ENCODE results near the gene BDKRB2.

Gene BDKRB2

DNA sequence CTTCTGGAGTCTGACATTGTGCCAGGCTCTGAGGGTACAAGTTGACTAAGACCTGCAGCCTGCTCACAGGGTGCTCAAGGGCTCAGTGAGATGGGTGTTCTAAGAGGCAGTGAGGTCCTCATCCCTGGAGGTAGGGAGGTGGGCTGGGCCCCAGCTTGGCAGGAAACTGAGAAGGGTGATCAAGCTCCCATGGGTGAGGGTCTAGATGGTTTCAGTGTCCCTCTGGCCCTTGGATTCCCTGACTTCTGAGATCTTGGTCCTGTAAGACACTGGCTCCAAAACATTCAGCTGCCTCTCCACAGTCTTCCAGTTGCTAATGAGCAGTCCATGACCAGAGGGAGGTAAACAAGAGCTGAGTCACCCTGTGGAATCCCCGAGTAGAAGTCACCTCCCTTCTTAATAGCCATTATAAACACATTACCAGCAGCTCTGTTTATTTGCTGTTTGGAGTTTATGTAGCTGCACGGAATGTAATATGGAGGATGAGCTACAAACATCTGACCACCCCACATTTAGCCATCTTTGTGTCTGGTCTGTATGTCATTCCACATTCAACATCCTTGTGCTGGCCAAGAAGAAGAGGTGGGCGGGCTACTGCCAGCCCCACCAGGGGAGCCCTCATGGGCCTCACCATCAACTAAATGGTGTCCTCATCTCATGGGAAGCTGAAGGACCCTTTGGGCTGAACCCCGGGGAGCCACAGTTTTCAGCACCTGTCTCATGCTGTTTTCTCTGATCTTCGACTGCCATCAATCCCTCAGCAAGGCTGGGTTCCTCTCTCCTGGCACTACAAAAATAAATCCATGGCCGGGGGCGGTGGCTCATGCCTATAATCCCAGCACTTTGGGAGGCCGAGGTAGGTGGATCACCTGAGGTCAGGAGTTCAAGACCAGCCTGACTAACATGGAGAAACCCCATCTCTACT, 37.2 kb upstream of the BDKRB2 start:
- DNase-seq (ENCODE audit: extremely low read depth, low read depth), result peak; percentile 78

DNA sequence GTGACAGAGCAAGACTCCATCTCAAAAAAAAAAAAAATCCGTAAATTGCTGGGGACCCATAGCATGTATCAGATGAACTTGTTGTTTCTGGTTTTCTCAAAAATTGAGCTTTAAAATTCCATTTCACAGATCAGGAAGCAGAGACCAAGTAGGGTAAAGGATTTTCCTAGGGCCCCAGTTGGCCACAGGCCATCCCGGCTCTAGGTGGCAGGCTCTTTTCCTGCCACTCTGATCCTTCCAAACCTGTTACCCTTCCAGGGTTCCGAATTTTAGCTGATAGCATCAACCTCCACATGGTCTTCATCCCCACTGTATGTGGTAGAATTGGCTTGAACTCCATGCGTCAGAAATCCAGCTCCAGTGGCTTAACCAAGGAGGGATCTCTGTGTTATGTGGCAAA, 36.1 kb upstream of the BDKRB2 start:
- no peak for DNase-seq (ENCODE audit: extremely low read depth, low read depth)
- TF ChIP-seq, protein P1, sequence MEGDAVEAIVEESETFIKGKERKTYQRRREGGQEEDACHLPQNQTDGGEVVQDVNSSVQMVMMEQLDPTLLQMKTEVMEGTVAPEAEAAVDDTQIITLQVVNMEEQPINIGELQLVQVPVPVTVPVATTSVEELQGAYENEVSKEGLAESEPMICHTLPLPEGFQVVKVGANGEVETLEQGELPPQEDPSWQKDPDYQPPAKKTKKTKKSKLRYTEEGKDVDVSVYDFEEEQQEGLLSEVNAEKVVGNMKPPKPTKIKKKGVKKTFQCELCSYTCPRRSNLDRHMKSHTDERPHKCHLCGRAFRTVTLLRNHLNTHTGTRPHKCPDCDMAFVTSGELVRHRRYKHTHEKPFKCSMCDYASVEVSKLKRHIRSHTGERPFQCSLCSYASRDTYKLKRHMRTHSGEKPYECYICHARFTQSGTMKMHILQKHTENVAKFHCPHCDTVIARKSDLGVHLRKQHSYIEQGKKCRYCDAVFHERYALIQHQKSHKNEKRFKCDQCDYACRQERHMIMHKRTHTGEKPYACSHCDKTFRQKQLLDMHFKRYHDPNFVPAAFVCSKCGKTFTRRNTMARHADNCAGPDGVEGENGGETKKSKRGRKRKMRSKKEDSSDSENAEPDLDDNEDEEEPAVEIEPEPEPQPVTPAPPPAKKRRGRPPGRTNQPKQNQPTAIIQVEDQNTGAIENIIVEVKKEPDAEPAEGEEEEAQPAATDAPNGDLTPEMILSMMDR (IDR thresholded peaks at IDR 0.05; ENCODE audit: low read depth, low read length), result no peak

More for the DNA sequence above, 37.2 kb upstream of the BDKRB2 start:
- TF ChIP-seq, protein P1 (IDR thresholded peaks at IDR 0.05; ENCODE audit: low read depth, low read length), result no peak

DNA sequence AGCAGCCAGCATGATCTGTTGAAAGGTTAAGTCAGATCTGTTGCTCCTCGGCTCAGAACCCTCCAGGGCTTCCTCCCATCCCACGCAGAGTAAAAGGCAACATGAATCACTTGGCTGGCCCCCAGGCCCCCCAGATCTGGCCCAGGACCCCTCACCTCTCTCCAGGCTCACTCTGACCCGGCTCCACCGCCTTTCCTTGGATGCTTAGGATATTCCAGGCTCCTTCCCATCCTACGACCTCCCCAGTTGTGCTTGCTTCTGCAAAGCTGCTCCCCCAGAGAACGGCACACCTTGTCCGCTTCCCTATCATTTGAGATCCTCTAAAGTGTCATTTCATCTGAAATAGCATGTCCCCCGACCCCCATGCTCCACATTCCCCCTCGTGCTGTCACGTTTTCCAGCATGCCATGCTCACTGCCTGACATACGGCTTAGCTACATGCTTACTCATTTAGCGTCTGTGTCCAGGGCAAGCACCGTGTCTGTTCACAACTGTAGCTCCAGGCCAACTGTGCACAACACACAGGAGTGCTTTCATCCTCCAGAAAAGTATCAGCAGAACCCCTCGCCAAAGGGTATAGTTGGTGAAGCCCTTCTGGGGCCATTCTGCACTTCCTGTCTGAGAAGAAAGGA, 33.6 kb upstream of the BDKRB2 start:
- TF ChIP-seq, protein P1 (IDR thresholded peaks at IDR 0.05; ENCODE audit: low read depth, low read length), result no peak
- DNase-seq (ENCODE audit: extremely low read depth, low read depth), result no peak

DNA sequence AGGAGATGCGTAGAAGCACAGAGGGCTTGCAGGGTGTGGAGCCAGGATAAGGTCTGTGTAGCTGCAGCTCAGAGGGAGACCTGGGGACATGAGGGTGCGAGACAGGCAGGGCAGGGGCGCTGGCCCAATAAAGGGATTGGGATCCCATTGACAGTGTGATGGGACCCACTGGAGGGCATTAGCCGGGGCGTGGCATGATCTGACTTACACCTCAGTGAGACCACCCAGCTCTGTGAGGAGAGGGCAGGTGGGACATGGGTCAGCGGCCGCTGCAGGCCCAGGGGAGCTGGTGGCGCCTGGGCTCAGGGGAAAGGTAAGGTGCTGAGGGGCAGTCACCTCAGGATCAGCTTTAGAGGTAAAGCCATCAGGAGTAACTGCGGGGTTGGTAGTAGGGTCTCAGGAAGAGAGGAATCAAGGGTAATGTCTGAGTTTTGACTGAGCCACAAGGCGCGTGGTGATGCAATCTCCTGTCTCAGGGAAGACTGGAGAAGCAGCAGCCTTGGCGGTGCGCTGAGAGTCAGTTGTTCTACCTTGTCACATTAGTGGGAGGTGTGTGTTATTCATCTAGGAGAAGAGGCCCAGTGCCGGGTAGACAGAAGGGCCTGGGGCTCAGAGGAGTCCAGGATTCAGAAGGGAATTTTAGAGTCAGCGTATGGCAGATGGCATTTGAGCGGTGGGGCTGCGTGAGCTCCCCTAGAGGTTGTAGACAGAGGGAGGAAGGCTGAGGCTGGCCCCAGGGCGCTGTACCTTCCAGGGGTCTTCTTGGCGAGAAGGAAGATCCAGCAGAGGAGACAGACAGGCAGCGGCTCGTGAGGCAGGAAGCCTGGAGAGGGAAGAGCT, 30.8 kb upstream of the BDKRB2 start:
- DNase-seq (ENCODE audit: extremely low read depth, low read depth), result no peak
- TF ChIP-seq, protein P1 (IDR thresholded peaks at IDR 0.05; ENCODE audit: low read depth, low read length), result no peak

DNA sequence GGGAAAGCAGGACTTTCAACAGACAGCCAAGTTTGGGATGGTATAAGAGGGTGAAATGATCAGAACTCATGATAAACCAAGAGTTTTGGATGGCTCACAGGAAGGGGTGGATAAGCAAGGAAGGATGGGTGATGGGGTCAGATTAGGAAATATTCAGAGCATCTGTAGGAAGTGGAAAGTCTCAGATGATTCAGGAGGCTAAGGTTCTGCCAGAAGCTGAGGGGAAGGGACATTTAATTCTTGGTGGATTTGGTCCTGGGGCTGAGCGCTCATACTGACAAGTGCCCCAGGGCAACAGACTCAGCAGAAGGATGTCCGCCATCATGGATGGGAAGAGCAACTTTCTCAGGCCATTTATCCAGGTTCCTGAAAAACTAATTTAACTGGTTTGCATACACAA, 28.4 kb upstream of the BDKRB2 start:
- TF ChIP-seq, protein P1 (IDR thresholded peaks at IDR 0.05; ENCODE audit: low read depth, low read length), result no peak
- peak; percentile 52 for DNase-seq (ENCODE audit: extremely low read depth, low read depth)

DNA sequence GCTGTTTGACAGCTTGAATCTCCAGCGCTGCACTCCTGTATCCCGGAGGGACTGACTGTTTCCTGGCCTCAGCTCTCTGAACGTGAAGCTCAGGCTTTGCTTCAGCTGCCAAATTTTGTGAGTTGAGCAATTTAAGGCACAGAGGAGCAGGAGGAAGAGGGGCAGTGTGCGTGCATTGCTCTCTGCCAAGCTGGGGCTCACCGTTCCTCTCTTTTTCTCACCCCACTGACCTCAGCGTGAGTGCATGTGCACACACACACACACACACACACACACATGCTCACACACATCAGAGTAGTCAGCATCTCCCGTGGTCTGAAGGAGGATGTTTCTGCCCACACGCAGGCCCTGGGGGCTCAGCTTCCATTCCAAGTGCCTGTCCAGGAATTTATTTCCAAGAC, 27.8 kb upstream of the BDKRB2 start:
- TF ChIP-seq, protein P1 (IDR thresholded peaks at IDR 0.05; ENCODE audit: low read depth, low read length), result no peak
- DNase-seq (ENCODE audit: extremely low read depth, low read depth), result peak; percentile 99

Data from AG09319 (cell line).